Lower leg skin (tissue), 3 donors: ENCODE measurements around the gene STUB1.

ENCODE experiments used
- CTCF ChIP-seq, 3 donors: fragments of 450-650 bp; IDR thresholded peaks; one replicate each; pipeline ENCODE4 v1.5.1; 2016; ENCODE audit warnings: antibody characterized with exemption in 3 of 3, mild to moderate bottlenecking in 3 of 3, moderate library complexity in 2 of 3
- POLR2A ChIP-seq, 2 donors: fragments of 450-650 bp; IDR thresholded peaks; one replicate each; pipeline ENCODE4 v1.6.1; 2016 to 2017; ENCODE audit warnings: antibody characterized with exemption in 2 of 2, mild to moderate bottlenecking in 1 of 2, moderate library complexity in 1 of 2

GRCh38 chr16:682493-683395 lies 2.5 kb downstream of the STUB1 start:
- no peak for TF ChIP-seq CTCF (IDR thresholded peaks at IDR 0.05)
- no peak for TF ChIP-seq POLR2A (IDR thresholded peaks at IDR 0.05)
